Liver (tissue), 3 donors: ENCODE data around the gene MT1E.

Experiments used
- ATF3 ChIP-seq: IDR thresholded peaks from 2 replicates; pipeline ENCODE4 v1.6.1; 2016; ENCODE audit warnings: antibody characterized with exemption
- CTCF ChIP-seq: fragments of 150-350 bp; IDR thresholded peaks from 2 replicates; pipeline ENCODE4 v1.5.1; 2017; ENCODE audit warnings: improper control_type of control experiment, low read depth, low read length; ENCODE audit not compliant: missing input control
- HNF4A ChIP-seq, 2 donors: conservative IDR thresholded peaks; 2 replicates each; pipeline ENCODE4 v1.6.1; 2016; ENCODE audit warnings: antibody characterized with exemption in 2 of 2, mild to moderate bottlenecking in 2 of 2
- JUND ChIP-seq, 2 donors: IDR thresholded peaks; 2 replicates each; pipeline ENCODE4 v1.6.1; 2016; ENCODE audit warnings: antibody characterized with exemption in 2 of 2
- RAD21 ChIP-seq, 2 donors: IDR thresholded peaks; 2 replicates each; pipeline ENCODE4 v1.6.1; 2016; ENCODE audit warnings: antibody characterized with exemption in 2 of 2, mild to moderate bottlenecking in 2 of 2
- SP1 ChIP-seq: IDR thresholded peaks from 2 replicates; pipeline ENCODE4 v1.6.1; 2018; ENCODE audit warnings: antibody characterized with exemption, mild to moderate bottlenecking
- YY1 ChIP-seq: IDR thresholded peaks from 2 replicates; pipeline ENCODE4 v1.6.1; 2016; ENCODE audit warnings: antibody characterized with exemption, mild to moderate bottlenecking
- TF ChIP-seq, protein P1 (sequence below): IDR thresholded peaks from 2 replicates; pipeline ENCODE4 v1.6.1; 2016; ENCODE audit warnings: antibody characterized with exemption
- donor health status: healthy.
- donor health status: healthy.

GRCh38 chr16:56616608-56617211 lies 8.9 kb upstream of the MT1E start:
- TF ChIP-seq CTCF (no peak), JUND (IDR thresholded peaks at IDR 0.05) (no peak), RAD21 (IDR thresholded peaks at IDR 0.05) (no peak), ATF3 (no peak), SP1 (no peak), YY1 (peak; percentile 27), HNF4A (conservative IDR thresholded peaks at IDR 0.05) (no peak)
- TF ChIP-seq, protein P1, sequence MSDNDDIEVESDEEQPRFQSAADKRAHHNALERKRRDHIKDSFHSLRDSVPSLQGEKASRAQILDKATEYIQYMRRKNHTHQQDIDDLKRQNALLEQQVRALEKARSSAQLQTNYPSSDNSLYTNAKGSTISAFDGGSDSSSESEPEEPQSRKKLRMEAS, result no peak
